ENCODE data around the gene PCDHGA10.
"Not testable (repeated sequence)": the region's sequence is repeated elsewhere in the genome, so short reads cannot be mapped to it uniquely, and the experiment has no call there.

PCDHGA10 gene

GRCh38 chr5:141427783-141428426 lies 15.1 kb downstream of the PCDHGA10 start:
- DNase-seq: no peak

- DNase-seq: no peak
Observed at GRCh38 chr5:141430332-141431113, 17.7 kb downstream of the PCDHGA10 start, which contains the start of gene PCDHGA12. PCDHGA12 (plus strand) TSS chr5:141430507; CDS start chr5:141430760, 253 bp downstream.

- no peak for DNase-seq
Observed at GRCh38 chr5:141431286-141431685, 18.5 kb downstream of the PCDHGA10 start.

GRCh38 chr5:141432308-141432707 lies 19.5 kb downstream of the PCDHGA10 start:
- DNase-seq: not testable (repeated sequence)

GRCh38 chr5:141432726-141433125 lies 19.9 kb downstream of the PCDHGA10 start:
- DNase-seq: not testable (repeated sequence)

- no peak for DNase-seq
Observed at GRCh38 chr5:141434006-141434405, 21.2 kb downstream of the PCDHGA10 start.

- DNase-seq: no peak
Observed at GRCh38 chr5:141437221-141437620, 24.4 kb downstream of the PCDHGA10 start.

- DNase-seq: no peak
Observed at GRCh38 chr5:141439411-141440141, 26.8 kb downstream of the PCDHGA10 start.

GRCh38 chr5:141440341-141440740 lies 27.6 kb downstream of the PCDHGA10 start:
- no peak for DNase-seq

GRCh38 chr5:141441571-141442170 lies 28.9 kb downstream of the PCDHGA10 start:
- no peak for DNase-seq

GRCh38 chr5:141465351-141465750 lies 52.6 kb downstream of the PCDHGA10 start:
- no peak for DNase-seq

All from SW 1271 (cell line).